ENCODE results near the gene BRF1. TPM values are rescaled to one million over a fixed set of nuclear protein-coding genes. Genes with fewer than 3 reads are reported as not detected.
"Not testable (repeated sequence)": the region's sequence is repeated elsewhere in the genome, so short reads cannot be mapped to it uniquely, and the experiment has no call there.

The BRF1 gene
- total RNA-seq, 1 experiment from 2014 or later: 13.0 TPM

GRCh38 chr14:105315941-105316576 lies 15.3 kb upstream of the BRF1 start:
- peak; percentile 51 for DNase-seq (ENCODE audit: low read depth)

DNA sequence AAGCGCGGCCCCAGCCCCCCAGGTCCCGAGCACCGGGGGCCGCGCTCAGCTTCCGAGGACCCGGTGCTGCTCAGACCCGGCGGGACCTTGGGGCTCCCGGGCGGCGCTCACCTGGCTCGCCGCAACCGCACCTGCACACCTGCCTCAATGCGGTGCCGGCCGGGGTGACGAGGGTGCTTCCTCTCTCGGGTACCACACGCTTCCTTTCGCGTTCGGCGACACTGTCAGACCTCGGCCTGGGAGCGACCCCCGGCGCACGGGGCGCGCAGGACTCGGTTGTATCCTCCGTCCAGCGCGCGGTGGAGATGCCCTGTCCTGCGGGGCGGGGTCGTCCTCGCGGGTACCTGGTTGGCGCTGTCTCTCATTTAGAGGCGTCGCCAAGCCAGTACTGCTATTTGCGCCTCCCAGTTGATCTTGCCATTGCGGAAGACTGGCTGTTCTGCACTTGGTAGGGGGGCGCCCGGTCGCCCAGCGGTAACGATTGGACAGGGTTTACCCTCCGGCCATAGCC lies 14.5 kb upstream of the BRF1 start:
- DNase-seq (ENCODE audit: low read depth): no peak

GRCh38 chr14:105314287-105315200 lies 13.7 kb upstream of the BRF1 start, which contains the start of gene PACS2:
Gene PACS2, plus strand, starts transcription at chr14:105314748. Its CDS starts 171 bp downstream, at chr14:105314919.
- DNase-seq (ENCODE audit: low read depth): peak; percentile 64

DNA sequence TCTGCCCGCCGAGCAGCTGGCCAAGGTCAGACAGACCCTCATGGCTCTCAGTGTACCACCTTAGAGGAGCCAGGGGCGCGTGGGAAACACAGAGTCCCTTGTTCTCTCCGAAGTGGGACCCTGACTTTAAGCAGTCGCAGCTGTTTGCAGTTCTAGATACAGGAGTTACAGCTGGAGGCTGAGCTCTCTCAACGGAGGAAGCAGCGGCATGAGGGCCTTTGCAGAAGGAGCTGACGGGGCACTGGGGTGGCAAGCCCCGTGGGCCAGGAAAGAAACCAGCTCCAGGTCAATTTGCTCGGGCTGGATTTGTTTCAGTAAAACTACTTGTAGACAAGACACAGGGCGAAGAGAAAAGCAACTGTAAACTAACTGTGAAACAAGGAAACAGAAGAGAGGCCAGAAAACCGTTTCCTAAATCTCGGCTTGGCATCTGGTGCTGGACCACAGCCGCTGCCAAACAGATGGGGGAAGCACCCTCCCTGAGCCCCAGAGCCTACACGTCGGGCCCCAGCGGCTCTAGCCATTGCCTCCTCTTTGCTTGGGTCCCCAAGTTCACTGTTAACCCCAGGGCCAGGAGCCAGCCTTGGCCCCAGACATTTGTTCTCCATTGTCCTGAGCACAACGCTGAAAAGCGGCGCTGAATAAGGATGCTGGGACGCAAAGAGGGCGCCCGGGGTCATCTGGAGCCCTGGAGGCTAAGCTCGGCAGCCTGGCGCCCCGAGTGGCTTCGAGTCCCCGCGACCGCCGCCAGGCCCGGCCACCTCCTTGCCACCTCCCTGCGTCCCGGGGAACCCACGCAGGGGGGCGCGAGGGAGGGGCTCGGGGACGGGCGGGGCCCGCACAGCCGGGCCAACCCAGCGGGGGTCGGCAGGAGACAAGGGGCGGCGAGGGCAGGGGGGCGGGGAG lies 12.8 kb upstream of the BRF1 start:
- no peak for DNase-seq (ENCODE audit: low read depth)

GRCh38 chr14:105312973-105313372 lies 12.2 kb upstream of the BRF1 start:
- DNase-seq (ENCODE audit: low read depth): no peak

GRCh38 chr14:105311838-105312237 lies 11.0 kb upstream of the BRF1 start:
- no peak for DNase-seq (ENCODE audit: low read depth)

- DNase-seq (ENCODE audit: low read depth): no peak
Observed at GRCh38 chr14:105309371-105309770, 8.6 kb upstream of the BRF1 start.

DNA sequence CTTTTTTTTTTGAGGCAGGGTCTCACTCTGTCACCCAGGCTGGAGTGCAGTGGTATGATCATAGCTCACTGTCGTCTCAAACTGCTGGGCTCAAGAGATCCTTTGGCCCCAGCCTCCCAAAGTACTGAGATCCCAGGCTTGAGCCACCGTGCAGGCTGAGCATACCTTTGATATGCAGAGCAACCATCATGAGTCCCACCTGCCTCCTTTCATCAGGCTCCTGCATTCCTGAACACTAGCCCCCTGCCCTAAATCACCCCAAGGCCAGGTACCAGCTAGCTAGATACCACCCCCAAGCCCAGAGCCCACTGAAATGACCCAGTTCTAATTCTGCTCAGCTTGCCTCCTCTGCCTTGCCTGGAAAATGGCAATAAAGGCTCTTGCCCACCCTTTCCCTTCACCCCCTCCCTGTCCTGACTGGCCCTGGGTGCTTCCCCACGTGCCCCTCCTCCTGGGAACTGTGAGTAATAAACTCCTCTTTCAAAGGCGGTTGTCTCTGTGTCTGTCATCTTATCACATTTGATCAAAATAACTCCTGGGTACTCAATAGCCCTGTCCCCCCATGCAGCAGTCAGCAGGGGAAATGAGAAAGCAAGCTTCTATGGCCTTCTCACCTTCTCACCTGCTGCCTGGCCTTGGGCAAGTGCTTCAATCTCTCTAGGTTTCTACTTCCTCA lies 6.4 kb upstream of the BRF1 start:
- DNase-seq (ENCODE audit: low read depth): no peak

DNA sequence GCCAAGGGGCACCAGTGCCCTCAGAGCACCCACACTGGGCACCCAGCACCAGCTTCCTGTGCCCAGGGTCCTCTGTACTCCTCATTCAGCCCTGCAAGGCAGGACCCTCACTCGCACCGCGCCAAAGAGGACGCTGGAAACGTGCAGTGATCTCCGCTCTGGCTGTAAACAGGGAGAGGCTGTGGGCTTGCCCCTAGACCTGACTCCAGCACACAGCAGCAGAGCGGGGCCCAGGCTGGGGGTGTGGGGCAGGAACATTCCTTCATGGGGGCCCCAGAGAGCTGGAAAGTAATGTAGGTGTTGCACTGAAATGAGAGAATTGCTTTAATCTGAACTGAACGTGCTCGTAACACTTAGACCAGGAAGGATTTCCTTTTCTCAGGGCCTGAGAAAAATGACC lies 5.0 kb upstream of the BRF1 start:
- no peak for DNase-seq (ENCODE audit: low read depth)

- no peak for DNase-seq (ENCODE audit: low read depth)
Observed at GRCh38 chr14:105305345-105305744, 4.5 kb upstream of the BRF1 start.

- no peak for DNase-seq (ENCODE audit: low read depth)
Observed at GRCh38 chr14:105304565-105304964, 3.8 kb upstream of the BRF1 start.

DNA sequence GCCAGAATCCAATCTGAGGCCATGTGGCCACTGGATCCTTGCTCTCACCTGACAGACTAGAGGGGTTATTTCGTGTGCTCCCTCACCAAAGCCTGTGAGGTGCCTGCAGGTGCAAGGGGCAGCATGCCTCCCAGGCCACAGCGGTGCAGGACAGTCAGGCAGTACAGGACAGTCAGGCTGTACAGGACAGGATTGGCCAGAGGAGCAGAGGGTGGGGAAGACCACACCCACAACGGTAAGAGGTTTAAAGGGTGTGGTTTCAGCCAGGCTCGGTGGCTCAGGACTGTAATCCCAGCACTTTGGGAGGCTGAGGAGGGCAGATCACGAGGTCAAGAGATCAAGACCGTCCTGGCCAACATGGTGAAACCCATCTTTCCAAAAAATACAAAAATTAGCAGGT lies 3.1 kb upstream of the BRF1 start:
- DNase-seq (ENCODE audit: low read depth): no peak

DNA sequence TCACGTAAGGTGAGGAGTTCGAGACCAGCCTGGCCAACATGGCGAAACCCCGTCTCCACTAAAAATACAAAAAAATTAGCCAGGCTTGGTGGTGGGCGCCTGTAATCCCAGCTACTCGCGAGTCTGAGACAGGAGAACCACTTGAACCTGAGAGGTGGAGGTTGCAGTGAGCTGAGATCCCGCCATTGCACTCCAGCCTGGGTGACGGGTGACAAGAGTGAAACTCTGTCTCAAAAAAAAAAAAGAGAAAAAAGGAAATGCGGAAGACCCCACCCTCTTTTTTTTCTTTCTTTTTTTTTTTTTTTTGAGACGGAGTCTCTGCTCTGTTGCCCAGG lies 1.1 kb upstream of the BRF1 start:
- DNase-seq (ENCODE audit: low read depth): not testable (repeated sequence)

- peak; percentile 83 for DNase-seq (ENCODE audit: low read depth)
Observed at GRCh38 chr14:105301103-105301914, 508 bp upstream of the BRF1 start.

DNA sequence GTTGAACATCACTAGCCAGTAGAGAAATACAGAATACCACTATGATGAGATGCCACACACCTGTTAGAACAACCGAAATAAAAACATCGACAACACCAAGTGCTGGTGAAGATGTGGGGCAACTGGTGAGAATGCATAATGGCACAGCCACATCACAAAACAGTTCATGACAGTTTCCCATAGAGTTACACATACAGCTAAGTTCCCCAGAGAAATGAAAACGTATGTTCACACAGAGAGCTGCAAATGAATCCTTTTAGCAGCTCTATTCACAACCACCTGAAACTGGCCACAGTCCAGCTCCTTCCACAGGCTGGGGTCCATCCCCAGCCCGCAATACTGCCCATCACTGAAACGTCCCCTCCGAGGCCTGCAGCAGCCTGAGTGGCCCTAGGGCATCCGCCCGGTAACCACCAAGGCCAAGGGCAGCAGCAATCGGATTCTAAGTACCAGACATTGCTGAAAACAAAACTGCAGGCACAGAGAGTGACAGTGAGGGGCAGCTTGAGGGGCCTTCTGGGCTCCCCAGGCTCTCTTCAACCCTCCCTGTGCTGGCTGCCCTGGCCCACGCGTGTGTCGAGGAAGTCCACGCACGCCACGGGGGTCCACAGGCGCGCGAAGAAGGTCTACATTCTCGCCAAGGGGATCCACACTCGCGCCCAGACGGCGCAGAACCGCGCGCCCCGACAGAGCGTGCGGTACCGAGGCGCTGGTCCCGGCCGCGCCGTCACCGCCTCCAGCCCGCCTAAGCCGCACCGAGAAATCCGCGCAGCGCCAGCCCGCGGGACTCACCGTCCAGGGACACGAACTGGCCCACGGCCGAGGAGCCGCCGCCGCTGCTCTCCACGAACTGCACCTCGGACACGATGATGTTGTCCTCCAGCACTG lies 903 bp downstream of the BRF1 start:
- peak; percentile 19 for DNase-seq (ENCODE audit: low read depth)

DNA sequence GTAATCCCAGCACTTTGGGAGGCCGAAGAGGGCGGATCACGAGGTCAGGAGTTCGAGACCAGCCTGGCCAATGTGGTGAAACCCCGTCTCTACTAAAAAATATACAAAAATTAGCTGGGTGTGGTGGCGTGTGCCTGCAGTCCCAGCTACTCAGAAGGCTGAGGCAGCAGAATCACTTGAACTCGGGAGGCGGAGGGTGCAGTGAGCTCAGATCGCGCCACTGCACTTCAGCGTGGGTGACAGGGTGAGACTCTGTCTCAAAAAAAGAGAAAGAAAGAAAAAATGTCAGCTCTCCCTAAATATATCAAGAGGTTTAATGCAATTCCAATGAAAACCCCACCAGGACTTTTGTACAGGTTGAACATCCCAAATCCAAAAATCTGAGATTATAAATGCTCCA lies 3.5 kb downstream of the BRF1 start:
- not testable (repeated sequence) for DNase-seq (ENCODE audit: low read depth)

GRCh38 chr14:105294142-105294597 lies 6.6 kb downstream of the BRF1 start:
- DNase-seq (ENCODE audit: low read depth): peak; percentile 45

DNA sequence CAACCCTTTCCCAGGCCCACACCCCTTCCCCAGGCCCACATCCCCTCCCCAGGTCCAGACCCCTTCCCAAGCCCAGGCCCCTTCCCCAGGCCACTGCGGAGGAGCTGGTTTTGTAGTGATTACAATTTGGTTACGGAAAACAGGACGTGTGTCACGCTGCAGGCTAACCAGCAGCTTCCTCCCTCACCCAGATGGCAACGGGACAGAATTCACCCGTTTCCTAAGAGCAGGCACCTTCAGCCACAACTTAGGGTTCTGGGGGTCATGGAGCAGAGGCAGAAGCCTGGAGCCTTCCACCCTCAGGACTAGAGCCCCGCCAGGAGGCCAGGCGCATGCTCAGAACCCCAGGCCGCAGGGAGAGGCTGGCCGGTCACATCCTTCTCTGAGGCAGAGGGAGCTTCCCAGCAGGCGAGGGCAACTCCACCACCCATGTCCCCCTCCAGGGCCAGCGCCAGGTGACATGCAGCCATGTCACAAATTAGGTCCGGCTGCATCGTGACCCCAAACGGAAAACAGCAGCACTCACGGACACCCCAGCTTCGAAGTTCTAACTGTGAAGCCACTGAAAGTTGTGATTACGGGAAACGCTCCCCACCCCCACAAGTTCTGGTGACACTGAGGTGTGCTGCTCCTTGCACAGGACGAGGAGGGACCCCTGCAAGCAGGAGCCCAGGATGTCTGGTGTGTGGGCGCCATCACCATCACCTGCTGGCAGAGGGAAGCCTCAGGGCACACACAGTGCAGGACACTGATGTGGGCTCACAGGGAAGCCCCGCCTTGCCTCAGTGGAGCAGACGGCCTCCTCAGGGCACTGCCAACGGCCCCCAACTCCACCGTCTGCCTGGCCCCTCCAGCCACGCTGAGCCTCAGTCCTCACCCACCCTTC lies 7.7 kb downstream of the BRF1 start:
- DNase-seq (ENCODE audit: low read depth): no peak
